Kidney (tissue), 14 donors: Measurements from ENCODE around the gene BSG. TPM values are rescaled to one million over a fixed set of nuclear protein-coding genes. Genes with fewer than 3 reads are reported as not detected.

Source experiments
- DNase-seq, 5 donors: peaks; one replicate each; pipeline ENCODE4 v3.0.0-alpha.2; 2013 to 2020
- FAIRE-seq: peaks from 2 replicates; lab custom pipeline; 2012; peaks lifted over from hg19 to GRCh38; lab: Jason Lieb, UNC
- H3K27ac ChIP-seq, 2 donors: one replicate each; pipeline ENCODE4 v1.7.0; 2013; ENCODE audit warnings: low read depth in 2 of 2, low read length in 2 of 2, inconsistent platforms in 1 of 2
- H3K27me3 ChIP-seq: one replicate; pipeline ENCODE4 v1.7.1; 2013; ENCODE audit warnings: low read length, inconsistent platforms; ENCODE audit not compliant: control insufficient read depth, insufficient read depth
- H3K36me3 ChIP-seq, 3 donors: one replicate each; pipeline versions ENCODE4 v1.7.0 to v1.7.1; 2013; ENCODE audit warnings: low read length in 3 of 3, control low read depth in 1 of 3, inconsistent platforms in 1 of 3; ENCODE audit not compliant: insufficient read depth in 3 of 3, control insufficient read depth in 2 of 3
- H3K4me1 ChIP-seq, 3 donors: one replicate each; pipeline versions ENCODE4 v1.7.0 to v1.7.1; 2013; ENCODE audit warnings: low read length in 3 of 3, inconsistent platforms in 1 of 3, low read depth in 1 of 3; ENCODE audit not compliant: control insufficient read depth in 2 of 3, insufficient read depth in 2 of 3
- H3K4me3 ChIP-seq, 3 donors: one replicate each; pipeline versions ENCODE4 v1.7.0 to v1.8.1; 2013; ENCODE audit warnings: low read length in 3 of 3, control low read depth in 1 of 3, inconsistent platforms in 1 of 3
- H3K9ac ChIP-seq, 3 donors: one replicate each; pipeline versions ENCODE4 v1.7.0 to v1.7.1; 2013; ENCODE audit warnings: low read length in 3 of 3, control low read depth in 1 of 3, inconsistent platforms in 1 of 3
- H3K9me3 ChIP-seq, 3 donors: one replicate each; pipeline versions ENCODE4 v1.7.0 to v1.7.1; 2013; ENCODE audit warnings: low read length in 3 of 3, control low read depth in 1 of 3, inconsistent platforms in 1 of 3; ENCODE audit not compliant: control insufficient read depth in 2 of 3, insufficient read depth in 1 of 3
- intact Hi-C: fragments of 100-400 bp; cut with DNase I; formaldehyde crosslinking; loops from one replicate; pipeline ENCODE4 v1.11.1; 2022
- polyA plus RNA-seq: library from polyadenylated mRNA; stranded (reverse); fragments of 350-450 nt; fragmentation: Illumina TruSeq; extraction: RNeasy Lipid Tissue Mini Kit (QIAGEN cat#74804); gene quantifications from one replicate; pipeline ENCODE4 v1.2.3, GENCODE V29; 2014; ENCODE audit warnings: low read depth, low replicate concordance; ENCODE audit not compliant: insufficient read depth
- total RNA-seq: library from RNA; stranded (reverse); fragmentation: NEBNext Ultra II Directional; extraction: Animal tissue kit (Norgen Biotek cat#: 25700); gene quantifications from one replicate; pipeline ENCODE4 v1.2.1, GENCODE V29; 2021
- TF ChIP-seq, protein P1 (sequence below): IDR thresholded peaks from 3 replicates; pipeline ENCODE4 v1.5.1; 2012; ENCODE audit warnings: mild to moderate bottlenecking, moderate library complexity, borderline replicate concordance; ENCODE audit not compliant: insufficient read depth; ENCODE audit errors: extremely low read depth
- donor health status: control.
- donor health status: control.
- donor health status: control.
- donor health status: control.
- donor health status: control.
- donor health status: DM: yes; HTN: yes; CAD: no.
- donor health status: Normal renal cell carcinoma (clear cell type).

BSG gene
- total and polyA plus RNA-seq, 2 donors from 2014 or later: 554 to 984 TPM

DNA sequence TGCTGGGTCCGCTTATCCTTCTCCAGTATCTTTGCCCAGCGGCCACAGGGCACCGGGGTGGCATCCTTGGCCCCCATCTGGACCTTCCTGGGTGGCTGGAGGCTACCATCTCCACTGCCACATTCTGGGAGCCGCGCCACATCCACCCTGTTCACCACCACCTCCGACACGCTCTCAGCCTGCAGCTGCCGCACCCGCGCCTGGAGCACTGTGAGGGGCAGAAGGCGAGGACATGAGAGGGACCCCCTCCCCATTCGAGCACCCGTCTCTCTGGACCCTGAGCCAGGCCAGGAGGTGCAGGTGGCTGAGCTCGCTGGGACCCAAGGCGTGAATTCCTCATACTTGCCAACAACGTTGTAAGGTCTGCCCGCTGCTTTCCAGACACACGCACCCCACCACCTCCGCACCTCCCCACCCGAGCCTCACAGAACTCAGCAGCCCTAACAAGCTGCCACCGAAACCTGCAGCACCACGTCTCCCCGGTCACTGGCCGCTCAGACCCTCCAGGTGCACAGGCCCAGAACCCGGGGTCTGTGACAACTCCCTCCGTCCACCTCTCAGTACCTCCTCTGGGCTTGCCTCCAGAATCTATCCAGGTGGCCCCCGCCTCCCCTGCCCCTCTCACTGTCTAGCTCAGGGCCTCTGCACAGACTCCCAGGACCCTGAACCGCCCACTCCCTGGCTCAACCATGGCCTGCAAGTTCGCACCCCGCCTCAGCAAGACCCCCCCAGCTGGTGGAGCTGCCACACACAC lies 57.7 kb downstream of the BSG start:
- peaks cover 0 to 11% (median 4%) of the 10 kb centered on the region in 3 donors for H3K4me1 ChIP-seq
- H3K9me3 ChIP-seq: no peaks in the 10 kb centered on the region
- H3K9ac ChIP-seq: no peak overlapping the region
- intact Hi-C loops: no loop called here
- H3K27me3 ChIP-seq: no peaks in the 10 kb centered on the region
- TF ChIP-seq, protein P1, sequence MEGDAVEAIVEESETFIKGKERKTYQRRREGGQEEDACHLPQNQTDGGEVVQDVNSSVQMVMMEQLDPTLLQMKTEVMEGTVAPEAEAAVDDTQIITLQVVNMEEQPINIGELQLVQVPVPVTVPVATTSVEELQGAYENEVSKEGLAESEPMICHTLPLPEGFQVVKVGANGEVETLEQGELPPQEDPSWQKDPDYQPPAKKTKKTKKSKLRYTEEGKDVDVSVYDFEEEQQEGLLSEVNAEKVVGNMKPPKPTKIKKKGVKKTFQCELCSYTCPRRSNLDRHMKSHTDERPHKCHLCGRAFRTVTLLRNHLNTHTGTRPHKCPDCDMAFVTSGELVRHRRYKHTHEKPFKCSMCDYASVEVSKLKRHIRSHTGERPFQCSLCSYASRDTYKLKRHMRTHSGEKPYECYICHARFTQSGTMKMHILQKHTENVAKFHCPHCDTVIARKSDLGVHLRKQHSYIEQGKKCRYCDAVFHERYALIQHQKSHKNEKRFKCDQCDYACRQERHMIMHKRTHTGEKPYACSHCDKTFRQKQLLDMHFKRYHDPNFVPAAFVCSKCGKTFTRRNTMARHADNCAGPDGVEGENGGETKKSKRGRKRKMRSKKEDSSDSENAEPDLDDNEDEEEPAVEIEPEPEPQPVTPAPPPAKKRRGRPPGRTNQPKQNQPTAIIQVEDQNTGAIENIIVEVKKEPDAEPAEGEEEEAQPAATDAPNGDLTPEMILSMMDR: no peak
- FAIRE-seq (no peak), DNase-seq (no peak)
- H3K27ac ChIP-seq: no peak overlapping the region
- peaks cover 0 to 3% (median 0%) of the 10 kb centered on the region in 3 donors for H3K36me3 ChIP-seq
- no peak overlapping the region for H3K4me3 ChIP-seq

GRCh38 chr19:632579-633067 lies 60.2 kb downstream of the BSG start:
- Histone ChIP-seq H3K9ac (peak overlapping the region; percentile 72 to 93 (median 81)), H3K36me3 (no peaks in the 10 kb centered on the region), H3K27me3 (no peaks in the 10 kb centered on the region), H3K9me3 (no peaks in the 10 kb centered on the region), H3K27ac (no peak overlapping the region), H3K4me1 (peaks cover 0 to 11% (median 4%) of the 10 kb centered on the region in 3 donors), H3K4me3 (peak overlapping the region; percentile 75 to 93 (median 90))
- FAIRE-seq: no peak
- TF ChIP-seq, protein P1: no peak
- intact Hi-C loops: no loop called here
- DNase-seq: peak in 3 of 5 donors; percentile 52 to 77 (median 70)

Other genes starting within 250 kb of the BSG start
- 23.4 TPM for gene MIER2, start 227.8 kb upstream of the BSG start, total RNA-seq
- 18.4 TPM for gene MIER2, start 227.8 kb upstream of the BSG start, polyA plus RNA-seq
- gene C2CD4C, start 163.4 kb upstream of the BSG start, total RNA-seq: 1.9 TPM
- gene C2CD4C, start 163.4 kb upstream of the BSG start, polyA plus RNA-seq: 0.99 TPM
- 24.4 TPM for gene SHC2, start 111.6 kb upstream of the BSG start, total RNA-seq
- gene SHC2, start 111.6 kb upstream of the BSG start, polyA plus RNA-seq: 10.7 TPM
- 0.50 TPM for gene MADCAM1, start 76.1 kb upstream of the BSG start, total RNA-seq
- 0.77 TPM for gene MADCAM1, start 76.1 kb upstream of the BSG start, polyA plus RNA-seq
- 23.1 TPM for gene TPGS1, start 65.1 kb upstream of the BSG start, total RNA-seq
- gene TPGS1, start 65.1 kb upstream of the BSG start, polyA plus RNA-seq: 17.9 TPM
- 33.8 TPM for gene CDC34, start 40.8 kb upstream of the BSG start, total RNA-seq
- gene CDC34, start 40.8 kb upstream of the BSG start, polyA plus RNA-seq: 72.3 TPM
- gene GZMM, start 28.5 kb upstream of the BSG start, total RNA-seq: 2.8 TPM
- not detected for gene GZMM, start 28.5 kb upstream of the BSG start, polyA plus RNA-seq
- gene HCN2, start 17.3 kb downstream of the BSG start, total RNA-seq: 0.31 TPM
- gene HCN2, start 17.3 kb downstream of the BSG start, polyA plus RNA-seq: 1.3 TPM
- 49.8 TPM for gene POLRMT, start 60.9 kb downstream of the BSG start, total RNA-seq
- 117 TPM for gene POLRMT, start 60.9 kb downstream of the BSG start, polyA plus RNA-seq
- 0.19 TPM for gene FGF22, start 67.3 kb downstream of the BSG start, total RNA-seq
- gene FGF22, start 67.3 kb downstream of the BSG start, polyA plus RNA-seq: 0.71 TPM
- 38.0 TPM for gene RNF126, start 90.6 kb downstream of the BSG start, total RNA-seq
- 33.3 TPM for gene RNF126, start 90.6 kb downstream of the BSG start, polyA plus RNA-seq
- gene FSTL3, start 103.8 kb downstream of the BSG start, total RNA-seq: 63.0 TPM
- gene FSTL3, start 103.8 kb downstream of the BSG start, polyA plus RNA-seq: 23.9 TPM
- not detected for gene PRSS57, start 122.9 kb downstream of the BSG start, total RNA-seq
- not detected for gene PRSS57, start 122.9 kb downstream of the BSG start, polyA plus RNA-seq
- 49.4 TPM for gene PALM, start 136.3 kb downstream of the BSG start, total RNA-seq
- 92.3 TPM for gene PALM, start 136.3 kb downstream of the BSG start, polyA plus RNA-seq
- 17.8 TPM for gene MISP, start 178.5 kb downstream of the BSG start, total RNA-seq
- gene MISP, start 178.5 kb downstream of the BSG start, polyA plus RNA-seq: 19.6 TPM
- gene PTBP1, start 224.9 kb downstream of the BSG start, total RNA-seq: 339 TPM
- gene PTBP1, start 224.9 kb downstream of the BSG start, polyA plus RNA-seq: 102 TPM
- gene PLPPR3, start 249.4 kb downstream of the BSG start, total RNA-seq: not detected
- not detected for gene PLPPR3, start 249.4 kb downstream of the BSG start, polyA plus RNA-seq